Kasumi-1 (cell line): Measurements from ENCODE around the gene MFSD12.
"Not testable (repeated sequence)": the region's sequence is repeated elsewhere in the genome, so short reads cannot be mapped to it uniquely, and the experiment has no call there.

Experiments
- DNase-seq, 2 experiments: peaks; one replicate each; lab custom pipeline; 2025; lab: John Stamatoyannopoulos, UW

MFSD12 gene

GRCh38 chr19:3584036-3584802 is 26.8 kb upstream of the MFSD12 start:
- not testable (repeated sequence) for DNase-seq

- DNase-seq: not testable (repeated sequence)
Measured at GRCh38 chr19:3581792-3582191, 24.4 kb upstream of the MFSD12 start.

GRCh38 chr19:3580156-3580934 is 23.0 kb upstream of the MFSD12 start:
- no peak for DNase-seq

GRCh38 chr19:3578390-3578789 is 21.0 kb upstream of the MFSD12 start:
- no peak for DNase-seq

GRCh38 chr19:3577723-3578344 is 20.4 kb upstream of the MFSD12 start:
- no peak for DNase-seq

GRCh38 chr19:3576696-3577443 is 19.5 kb upstream of the MFSD12 start:
- no peak for DNase-seq

- no peak for DNase-seq
Measured at GRCh38 chr19:3575949-3576673, 18.7 kb upstream of the MFSD12 start.

- DNase-seq: peak; percentile 15 to 42
Measured at GRCh38 chr19:3575260-3575741, 17.9 kb upstream of the MFSD12 start.

- peak; percentile 97 for DNase-seq
Measured at GRCh38 chr19:3573858-3574637, 16.7 kb upstream of the MFSD12 start.

- DNase-seq: no peak
Measured at GRCh38 chr19:3573162-3573857, 15.9 kb upstream of the MFSD12 start.

- no peak for DNase-seq
Measured at GRCh38 chr19:3572855-3573161, 15.4 kb upstream of the MFSD12 start, which contains the start of gene HMG20B. Gene HMG20B, plus strand, starts transcription at chr19:3572944. Its CDS starts 366 bp downstream, at chr19:3573310.

- DNase-seq: peak; percentile 98
Measured at GRCh38 chr19:3572132-3572854, 14.9 kb upstream of the MFSD12 start.

- no peak for DNase-seq
Measured at GRCh38 chr19:3570606-3571011, 13.2 kb upstream of the MFSD12 start.

- DNase-seq: not testable (repeated sequence)
Measured at GRCh38 chr19:3570042-3570441, 12.7 kb upstream of the MFSD12 start.

GRCh38 chr19:3565139-3565538 is 7.8 kb upstream of the MFSD12 start:
- no peak for DNase-seq

- no peak for DNase-seq
Measured at GRCh38 chr19:3563709-3564524, 6.5 kb upstream of the MFSD12 start.

GRCh38 chr19:3556978-3557460 is 367 bp downstream of the MFSD12 start:
- DNase-seq: peak; percentile 8 to 26

GRCh38 chr19:3556423-3556977 is 886 bp downstream of the MFSD12 start:
- no peak for DNase-seq
